ENCODE data around the gene MRTFB. TPM values are rescaled to one million over a fixed set of nuclear protein-coding genes. Genes with fewer than 3 reads are reported as not detected.

MRTFB gene
- total RNA-seq, 2 experiments from 2014 or later = 8.2 to 8.4 TPM

DNA sequence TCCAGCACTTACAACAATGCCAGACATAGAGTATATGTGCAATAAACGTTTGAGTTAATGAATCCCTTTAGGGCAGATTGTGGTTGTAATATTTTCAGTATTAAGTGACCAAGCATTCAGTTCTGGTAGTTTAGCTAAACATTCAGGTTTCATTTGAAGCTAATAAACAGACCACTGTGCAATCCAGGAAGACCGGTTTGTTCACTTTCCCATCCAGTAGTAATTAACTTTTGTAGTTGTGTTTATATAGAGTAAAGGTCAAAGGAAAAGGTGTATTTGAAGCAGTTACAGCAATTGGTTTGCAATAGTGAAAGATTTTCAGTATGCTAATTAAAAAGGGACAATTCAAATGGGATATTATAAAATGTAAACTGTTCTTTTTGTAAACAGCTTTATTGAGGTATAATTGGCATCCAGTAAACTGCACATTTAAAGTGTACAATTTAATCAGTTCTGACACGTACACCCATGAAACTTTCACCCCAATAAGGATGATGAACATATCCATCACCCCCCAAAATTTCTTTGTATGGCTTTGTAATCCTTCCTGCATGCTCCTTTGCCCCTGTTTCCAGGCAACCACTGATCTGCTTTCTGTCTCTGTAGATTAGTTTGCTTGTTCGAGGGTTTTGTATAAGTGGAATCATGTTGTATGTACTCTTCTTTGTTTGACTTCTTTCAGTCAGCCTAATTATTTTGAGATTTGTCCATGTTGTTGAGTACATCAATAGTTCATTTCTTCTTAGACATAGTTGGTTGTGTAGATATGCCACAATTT lies 26.3 kb downstream of the MRTFB start:
- H3K4me3 Mint-ChIP-seq = no peak overlapping the region
- no peak overlapping the region for H3K27ac Mint-ChIP-seq
- intact Hi-C loops (cut with micrococcal nuclease) = no loop called here
- no peak for DNase-seq
- H3K36me3 Mint-ChIP-seq (ENCODE audit: low read depth) = peaks cover 4% of the 10 kb centered on the region
- H3K27me3 Mint-ChIP-seq (ENCODE audit: low read depth) = no peaks in the 10 kb centered on the region
- H3K9me3 Mint-ChIP-seq = no peaks in the 10 kb centered on the region
- CTCF ChIA-PET = no interaction called here
- peaks cover 28% of the 10 kb centered on the region for H3K4me1 Mint-ChIP-seq (ENCODE audit: low read depth)

DNA sequence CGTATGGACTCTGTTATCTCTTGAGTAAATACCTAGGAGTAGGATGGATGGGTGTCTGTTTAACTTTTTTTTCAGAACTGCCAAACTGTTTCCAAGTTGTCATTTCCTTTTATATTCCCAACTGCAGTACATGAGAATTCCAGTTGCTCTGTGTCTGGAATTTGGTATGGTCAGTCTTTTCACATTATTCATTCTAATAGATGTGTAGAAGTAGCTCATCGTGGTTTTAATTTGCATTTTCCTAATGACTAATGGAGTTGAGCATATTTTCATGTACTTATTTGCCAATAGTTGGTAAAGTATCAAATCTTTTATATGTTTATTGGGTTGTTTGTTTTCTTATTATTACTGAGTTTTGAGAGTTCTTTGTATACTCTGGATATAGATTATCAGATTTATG lies 27.0 kb downstream of the MRTFB start:
- H3K4me1 Mint-ChIP-seq (ENCODE audit: low read depth) = peaks cover 30% of the 10 kb centered on the region
- H3K36me3 Mint-ChIP-seq (ENCODE audit: low read depth) = peaks cover 4% of the 10 kb centered on the region
- H3K27me3 Mint-ChIP-seq (ENCODE audit: low read depth) = no peaks in the 10 kb centered on the region
- no peak for DNase-seq
- intact Hi-C loops (cut with micrococcal nuclease) = no loop called here
- H3K9me3 Mint-ChIP-seq = no peaks in the 10 kb centered on the region
- CTCF ChIA-PET = interaction anchor here (0.8 kb wide), 1 partner anchor 105 kb away, joined by 3 read pairs; no protein-coding TSS in a partner anchor
- no peak overlapping the region for H3K27ac Mint-ChIP-seq
- H3K4me3 Mint-ChIP-seq = no peak overlapping the region

DNA sequence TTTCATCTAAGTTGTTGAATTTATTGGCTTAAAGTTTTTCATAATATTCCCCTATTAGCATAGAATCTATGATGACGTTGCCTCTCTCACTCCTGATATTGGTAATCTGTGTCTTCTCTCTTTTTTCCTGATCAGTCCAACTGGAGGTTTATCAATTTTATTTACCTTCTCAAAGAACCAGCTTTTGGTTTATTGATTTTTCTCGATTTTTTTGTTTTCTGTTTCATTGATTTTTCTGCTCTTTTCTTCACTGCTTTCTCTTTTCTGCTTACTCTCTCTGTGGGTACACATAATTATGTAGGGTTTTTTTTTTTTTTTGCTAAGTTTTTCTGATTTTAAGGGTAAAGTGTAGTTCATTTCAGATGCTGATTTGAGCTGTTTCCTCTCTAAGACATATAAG lies 29.7 kb downstream of the MRTFB start:
- Mint-ChIP-seq H3K9me3 (no peaks in the 10 kb centered on the region), H3K4me3 (no peak overlapping the region), H3K4me1 (ENCODE audit: low read depth) (peaks cover 33% of the 10 kb centered on the region), H3K36me3 (ENCODE audit: low read depth) (peaks cover 2% of the 10 kb centered on the region), H3K27ac (no peak overlapping the region), H3K27me3 (ENCODE audit: low read depth) (no peaks in the 10 kb centered on the region)
- intact Hi-C loops (cut with micrococcal nuclease) = no loop called here
- CTCF ChIA-PET = interaction anchor here (0.6 kb wide), 1 partner anchor 110 kb away, joined by 3 read pairs; no protein-coding TSS in a partner anchor
- no peak for DNase-seq

DNA sequence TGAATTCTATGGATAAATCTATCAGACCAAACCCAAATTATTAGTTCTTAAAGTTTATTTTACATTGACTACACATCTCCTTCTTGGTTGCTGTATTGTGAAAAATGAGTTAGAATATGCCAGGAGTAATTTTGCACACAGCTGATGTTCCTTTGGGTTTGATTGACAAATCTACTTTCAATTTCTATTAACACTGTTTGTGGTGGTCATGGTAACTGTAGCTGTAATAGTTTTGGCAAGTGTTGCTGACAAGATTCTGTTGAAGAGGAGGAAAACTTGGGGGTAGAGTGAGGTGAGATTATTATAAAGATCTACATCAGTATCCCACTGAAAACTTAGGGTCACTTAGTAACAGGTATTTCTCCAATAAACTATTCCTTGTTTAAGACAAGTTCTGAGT lies 30.3 kb downstream of the MRTFB start:
- no peak for DNase-seq
- Mint-ChIP-seq H3K27ac (no peak overlapping the region), H3K4me1 (ENCODE audit: low read depth) (peaks cover 33% of the 10 kb centered on the region), H3K27me3 (ENCODE audit: low read depth) (no peaks in the 10 kb centered on the region), H3K36me3 (ENCODE audit: low read depth) (peaks cover 2% of the 10 kb centered on the region), H3K4me3 (no peak overlapping the region), H3K9me3 (no peaks in the 10 kb centered on the region)
- intact Hi-C loops (cut with micrococcal nuclease) = no loop called here
- CTCF ChIA-PET = interaction anchor here (0.6 kb wide), 1 partner anchor 110 kb away, joined by 3 read pairs; no protein-coding TSS in a partner anchor

DNA sequence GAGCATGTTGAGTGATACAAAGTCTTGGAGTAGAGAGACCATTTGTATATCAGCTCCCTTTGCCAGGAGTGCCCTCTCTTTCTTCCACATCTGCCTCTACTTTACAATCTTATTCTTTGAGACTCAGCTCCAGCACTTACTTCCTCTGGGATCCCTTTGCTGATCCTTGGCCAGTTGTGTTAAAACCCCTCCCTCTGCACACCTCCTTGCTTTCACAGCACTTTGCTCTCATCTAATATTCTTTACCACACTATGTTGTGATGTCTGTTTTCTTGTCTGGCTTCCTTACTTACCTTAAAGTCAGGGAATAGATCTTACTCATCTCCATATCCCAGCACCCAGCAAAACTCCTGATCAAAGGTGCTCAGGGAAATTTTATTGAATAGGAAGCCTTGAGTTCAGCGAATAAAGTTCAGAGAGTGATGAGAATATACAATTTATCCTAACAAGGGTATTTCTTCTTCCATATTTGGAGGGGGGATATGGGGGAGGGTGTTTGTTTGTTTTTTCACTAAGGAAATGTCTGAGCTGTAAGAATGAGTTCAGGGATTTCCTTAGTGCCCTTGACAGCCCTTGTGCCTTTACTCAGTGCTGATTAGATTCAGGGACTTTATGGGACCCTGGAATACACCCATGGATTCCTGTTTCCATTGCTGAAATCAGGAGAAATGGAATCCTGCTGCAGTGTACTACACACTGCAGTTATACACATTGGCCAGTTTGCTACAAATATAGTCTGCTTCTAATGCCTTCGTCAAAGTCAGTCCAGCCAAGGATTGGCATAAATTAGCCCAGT lies 32.0 kb downstream of the MRTFB start:
- no peaks in the 10 kb centered on the region for H3K27me3 Mint-ChIP-seq (ENCODE audit: low read depth)
- H3K36me3 Mint-ChIP-seq (ENCODE audit: low read depth) = no peaks in the 10 kb centered on the region
- H3K9me3 Mint-ChIP-seq = no peaks in the 10 kb centered on the region
- intact Hi-C loops (cut with micrococcal nuclease) = no loop called here
- CTCF ChIA-PET = no interaction called here
- H3K4me3 Mint-ChIP-seq = no peak overlapping the region
- H3K4me1 Mint-ChIP-seq (ENCODE audit: low read depth) = peaks cover 31% of the 10 kb centered on the region
- no peak overlapping the region for H3K27ac Mint-ChIP-seq
- DNase-seq = no peak

DNA sequence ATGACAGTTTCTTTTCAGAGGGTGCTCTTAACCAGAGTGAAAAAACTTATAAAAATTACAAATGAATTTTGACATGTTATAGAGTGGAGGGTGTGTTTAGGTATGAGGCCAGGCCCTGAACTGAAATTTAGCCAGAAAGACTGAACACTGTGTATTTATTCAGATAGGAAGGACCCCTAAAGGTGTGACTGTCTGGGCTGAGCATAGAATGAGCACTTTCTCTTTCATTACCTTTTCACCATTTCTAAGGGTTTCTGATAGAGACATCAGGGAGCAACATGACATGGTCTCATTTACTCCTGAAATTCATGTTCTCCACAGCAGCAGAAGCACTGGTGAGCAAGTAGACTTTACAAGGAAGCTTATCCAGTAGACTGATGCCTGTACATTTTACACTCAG lies 32.9 kb downstream of the MRTFB start:
- Mint-ChIP-seq H3K36me3 (ENCODE audit: low read depth) (no peaks in the 10 kb centered on the region), H3K27ac (no peak overlapping the region), H3K27me3 (ENCODE audit: low read depth) (no peaks in the 10 kb centered on the region), H3K9me3 (no peaks in the 10 kb centered on the region), H3K4me3 (no peak overlapping the region), H3K4me1 (ENCODE audit: low read depth) (peaks cover 36% of the 10 kb centered on the region)
- CTCF ChIA-PET = no interaction called here
- intact Hi-C loops (cut with micrococcal nuclease) = no loop called here
- DNase-seq = no peak

DNA sequence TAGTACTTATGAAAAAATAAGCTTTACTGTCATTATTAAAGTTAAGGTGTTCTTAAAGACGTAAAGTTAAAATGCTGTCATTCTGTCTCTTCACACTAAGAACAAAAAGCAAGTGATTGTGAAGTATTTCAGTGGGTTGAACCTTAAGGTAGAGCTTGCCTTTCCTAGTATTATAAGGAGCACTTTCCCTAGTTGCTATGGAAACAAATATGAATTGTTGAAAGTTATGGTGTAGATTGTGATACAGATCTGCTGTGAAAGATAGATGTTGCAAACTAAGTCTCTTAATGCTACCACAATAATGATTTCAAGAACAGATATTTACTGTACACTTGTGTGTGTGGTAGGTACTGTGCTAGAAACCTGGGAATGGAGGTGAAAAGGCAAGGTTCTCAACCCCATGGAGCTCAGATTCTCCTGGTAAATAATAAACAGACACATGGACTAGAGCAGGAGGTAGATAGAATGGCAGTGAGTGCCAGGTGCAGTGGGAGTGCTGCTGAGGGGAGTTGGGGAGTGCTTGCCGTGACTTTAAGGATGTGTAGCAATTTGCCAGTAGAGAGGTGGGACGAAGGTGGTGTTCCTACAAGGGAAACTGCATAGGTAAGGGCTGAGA lies 34.7 kb downstream of the MRTFB start:
- Mint-ChIP-seq H3K4me1 (ENCODE audit: low read depth) (peaks cover 40% of the 10 kb centered on the region), H3K27me3 (ENCODE audit: low read depth) (no peaks in the 10 kb centered on the region), H3K4me3 (no peak overlapping the region), H3K36me3 (ENCODE audit: low read depth) (no peaks in the 10 kb centered on the region), H3K9me3 (no peaks in the 10 kb centered on the region), H3K27ac (no peak overlapping the region)
- no peak for DNase-seq
- intact Hi-C loops (cut with micrococcal nuclease) = no loop called here
- CTCF ChIA-PET = no interaction called here

DNA sequence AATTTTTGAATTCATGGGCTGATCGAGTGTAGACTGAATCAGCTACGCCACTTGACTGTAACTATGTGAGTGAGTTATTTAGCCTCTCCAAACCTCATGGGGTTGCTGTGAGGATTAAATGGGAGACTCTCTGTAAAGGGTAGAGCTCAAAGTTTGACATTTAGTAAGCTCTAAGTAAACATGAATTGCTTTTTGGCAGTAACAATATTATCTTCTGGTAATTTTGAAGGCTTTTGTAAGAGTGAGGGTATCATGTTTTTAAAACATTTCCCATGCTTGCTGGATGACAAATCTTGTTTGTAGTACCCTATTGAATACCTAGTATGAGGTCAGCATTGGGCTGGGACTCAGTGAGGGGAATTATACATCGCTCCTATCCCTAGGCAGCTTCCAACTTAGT lies 35.3 kb downstream of the MRTFB start:
- Mint-ChIP-seq H3K9me3 (no peaks in the 10 kb centered on the region), H3K27me3 (ENCODE audit: low read depth) (no peaks in the 10 kb centered on the region), H3K36me3 (ENCODE audit: low read depth) (no peaks in the 10 kb centered on the region), H3K4me1 (ENCODE audit: low read depth) (peaks cover 37% of the 10 kb centered on the region), H3K4me3 (no peak overlapping the region), H3K27ac (no peak overlapping the region)
- intact Hi-C loops (cut with micrococcal nuclease) = no loop called here
- DNase-seq = no peak
- CTCF ChIA-PET = no interaction called here

DNA sequence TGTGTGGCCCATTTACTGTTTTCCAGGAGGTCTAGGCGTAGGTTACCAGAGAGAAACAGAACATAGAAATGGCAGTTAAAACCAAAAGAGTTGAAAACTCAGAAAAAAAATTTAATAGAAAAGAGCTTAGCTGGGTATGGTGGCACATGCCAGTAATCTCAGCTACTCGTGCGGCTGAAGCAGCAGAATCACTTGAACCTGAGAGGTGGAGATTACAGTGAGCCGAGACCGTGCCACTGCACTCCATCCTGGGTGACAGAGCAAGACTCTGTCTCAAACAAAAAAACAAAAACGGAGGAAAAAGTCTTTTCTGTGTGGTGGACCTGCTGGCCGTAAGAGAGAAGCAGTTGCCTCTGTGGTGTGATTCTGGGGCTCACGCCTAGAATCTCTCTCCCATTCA lies 35.8 kb downstream of the MRTFB start:
- no peak overlapping the region for H3K4me3 Mint-ChIP-seq
- no peaks in the 10 kb centered on the region for H3K27me3 Mint-ChIP-seq (ENCODE audit: low read depth)
- CTCF ChIA-PET = no interaction called here
- H3K4me1 Mint-ChIP-seq (ENCODE audit: low read depth) = peaks cover 37% of the 10 kb centered on the region
- no peak overlapping the region for H3K27ac Mint-ChIP-seq
- intact Hi-C loops (cut with micrococcal nuclease) = no loop called here
- no peak for DNase-seq
- no peaks in the 10 kb centered on the region for H3K9me3 Mint-ChIP-seq
- H3K36me3 Mint-ChIP-seq (ENCODE audit: low read depth) = no peaks in the 10 kb centered on the region

DNA sequence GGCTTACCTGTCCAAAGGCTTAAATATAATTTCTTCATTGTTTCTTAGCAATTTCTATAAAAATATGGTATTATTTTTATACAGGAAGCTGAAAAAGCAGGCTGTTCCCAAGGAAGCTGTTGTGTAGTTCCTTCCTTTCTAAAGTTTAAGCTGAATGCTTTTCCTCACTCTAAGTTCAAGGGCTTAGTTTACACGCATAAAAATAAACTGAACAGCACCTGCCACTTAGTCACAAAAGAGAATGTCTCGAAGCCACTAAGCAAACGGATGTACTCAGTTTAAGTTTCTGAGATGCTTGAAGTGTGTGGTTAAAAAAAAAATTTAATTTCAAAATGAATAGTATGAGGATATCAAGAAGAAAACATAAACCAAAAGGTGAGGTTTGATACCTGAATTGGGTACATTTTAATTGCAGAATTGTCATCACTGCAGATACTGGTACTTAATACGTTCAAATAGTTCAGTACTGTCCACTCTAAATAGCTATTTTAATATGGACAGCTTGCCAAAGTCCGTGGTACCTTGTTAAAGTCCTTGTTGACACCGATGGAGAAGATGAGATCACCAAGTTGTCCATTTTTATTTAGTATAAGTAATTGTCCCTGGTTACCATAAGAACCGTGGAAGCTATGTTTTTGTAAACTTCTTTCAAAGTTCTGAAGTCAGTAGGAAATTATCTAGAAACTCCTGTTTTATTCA lies 38.1 kb downstream of the MRTFB start:
- CTCF ChIA-PET = no interaction called here
- no peak for DNase-seq
- Mint-ChIP-seq H3K4me1 (ENCODE audit: low read depth) (peaks cover 29% of the 10 kb centered on the region), H3K27ac (no peak overlapping the region), H3K36me3 (ENCODE audit: low read depth) (no peaks in the 10 kb centered on the region), H3K4me3 (no peak overlapping the region), H3K27me3 (ENCODE audit: low read depth) (no peaks in the 10 kb centered on the region), H3K9me3 (no peaks in the 10 kb centered on the region)
- intact Hi-C loops (cut with micrococcal nuclease) = no loop called here

DNA sequence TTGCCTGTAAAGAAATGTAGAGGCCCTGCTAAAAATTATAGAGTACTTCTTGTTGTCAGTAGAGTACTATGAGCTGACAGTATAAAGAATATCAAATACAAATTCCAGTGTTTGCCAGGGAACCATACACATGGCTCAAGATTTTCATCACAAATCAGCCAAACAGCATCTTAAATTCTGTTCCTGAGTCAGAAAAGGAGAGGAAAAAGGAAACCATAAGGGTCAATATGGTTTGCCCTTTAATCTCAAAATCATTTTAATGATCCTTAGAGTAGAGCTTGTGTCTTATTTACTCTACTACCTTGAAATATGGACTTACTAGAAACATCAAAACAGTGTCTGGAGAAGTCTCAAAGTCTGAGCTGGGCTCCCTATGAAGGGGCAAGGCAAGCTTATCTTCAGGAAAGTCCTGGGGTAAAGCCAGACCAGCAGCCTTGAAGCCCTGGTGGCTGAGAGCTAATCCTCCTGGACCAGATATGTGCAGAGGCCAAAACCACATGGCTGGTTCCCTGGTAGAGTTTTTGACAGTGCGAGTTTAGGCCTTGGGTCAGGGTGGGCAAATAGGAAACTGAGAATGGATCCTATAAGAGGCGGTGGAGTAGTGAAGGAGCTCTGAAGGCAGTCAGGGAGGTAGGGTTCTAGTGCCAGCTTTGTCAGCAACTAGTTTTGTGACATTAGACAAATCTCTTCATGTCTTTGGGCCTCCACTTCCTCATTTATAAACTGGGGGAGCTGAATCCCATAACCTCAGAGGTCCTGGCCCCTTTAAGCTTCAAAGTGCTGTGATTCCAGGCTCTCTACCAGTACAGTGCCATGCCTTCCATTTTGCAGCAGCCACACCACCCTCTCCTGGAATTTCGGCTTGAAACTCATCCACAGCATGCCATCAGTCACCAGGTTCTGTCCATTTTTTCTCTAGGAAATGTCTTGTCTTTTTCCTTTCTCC lies 38.9 kb downstream of the MRTFB start:
- Mint-ChIP-seq H3K9me3 (no peaks in the 10 kb centered on the region), H3K4me3 (no peak overlapping the region), H3K27me3 (ENCODE audit: low read depth) (no peaks in the 10 kb centered on the region), H3K36me3 (ENCODE audit: low read depth) (no peaks in the 10 kb centered on the region), H3K27ac (no peak overlapping the region), H3K4me1 (ENCODE audit: low read depth) (peaks cover 29% of the 10 kb centered on the region)
- DNase-seq = no peak
- CTCF ChIA-PET = no interaction called here
- intact Hi-C loops (cut with micrococcal nuclease) = no loop called here
